IMR-90 (cell line): ENCODE data around the gene FAM3D. TPM values are rescaled to one million over a fixed set of nuclear protein-coding genes. Genes with fewer than 3 reads are reported as not detected.

Experiments
- ATAC-seq: fragments of 200-7000 bp; cut with Tn5 transposase; 2 replicates; pipeline ENCODE4 v1.9.1; 2020; ENCODE audit warnings: low read depth, mild to moderate bottlenecking, moderate library complexity
- BruUV-seq: library from RNA; stranded (reverse); fragments of 400-500 nt; replicated peaks from 2 replicates; lab custom pipeline; 2021; lab: Mats Ljungman, UMichigan
- CTCF ChIA-PET: fragments of 300-600 bp; formaldehyde crosslinking; extraction: SDS; loops from one replicate; lab custom pipeline; 2021; ENCODE audit warnings: antibody characterized with exemption; lab: Yijun Ruan, JAX
- POLR2A ChIA-PET: fragments of 300-600 bp; sonication (Branson Sonifier 250); formaldehyde crosslinking; loops from one replicate; lab custom pipeline; 2022; ENCODE audit warnings: antibody characterized with exemption; ENCODE audit not compliant: unreplicated experiment; lab: Charles Lee
- DNase-seq: peaks from one replicate; pipeline ENCODE4 v3.0.0; 2013
- H2AFZ ChIP-seq: replicated peaks from 2 replicates; pipeline ENCODE3; 2013; ENCODE audit warnings: low read length, mild to moderate bottlenecking; ENCODE audit not compliant: poor library complexity
- H2AK5ac ChIP-seq: 2 replicates; pipeline ENCODE4 v1.6.1; 2013; ENCODE audit warnings: low read depth, low read length, inconsistent platforms
- H2AK9ac ChIP-seq: replicated peaks from 2 replicates; pipeline ENCODE3; 2013; ENCODE audit warnings: mild to moderate bottlenecking, low read depth, low read length, moderate library complexity; ENCODE audit not compliant: poor library complexity
- H2BK120ac ChIP-seq: 2 replicates; pipeline ENCODE4 v1.6.1; 2013; ENCODE audit warnings: low read depth, low read length, inconsistent platforms
- H2BK15ac ChIP-seq: 3 replicates; pipeline ENCODE4 v1.6.1; 2013; ENCODE audit warnings: low read depth, low read length, inconsistent platforms
- H2BK20ac ChIP-seq: 2 replicates; pipeline ENCODE4 v1.6.1; 2013; ENCODE audit warnings: low read depth, mild to moderate bottlenecking, inconsistent platforms, low read length, moderate library complexity
- H2BK5ac ChIP-seq: 2 replicates; pipeline ENCODE4 v1.6.1; 2013; ENCODE audit warnings: mild to moderate bottlenecking, low read depth, low read length, inconsistent platforms; ENCODE audit not compliant: poor library complexity, severe bottlenecking
- H3K14ac ChIP-seq: replicated peaks from 2 replicates; pipeline ENCODE4 v1.6.1; 2013; ENCODE audit warnings: low read depth, low read length, inconsistent platforms
- H3K18ac ChIP-seq: 2 replicates; pipeline ENCODE4 v1.6.1; 2013; ENCODE audit warnings: low read depth, low read length, control low read depth
- H3K23ac ChIP-seq: 2 replicates; pipeline ENCODE4 v1.6.1; 2013; ENCODE audit warnings: low read depth, low read length, inconsistent platforms
- H3K27ac ChIP-seq: 2 replicates; pipeline ENCODE4 v1.5.1; 2013; ENCODE audit warnings: mild to moderate bottlenecking, control low read depth, low read length; ENCODE audit not compliant: insufficient read depth
- H3K27me3 ChIP-seq: 2 replicates; pipeline ENCODE4 v1.6.1; 2013; ENCODE audit warnings: low read length; ENCODE audit not compliant: control insufficient read depth, insufficient read depth
- H3K36me3 ChIP-seq: 2 replicates; pipeline ENCODE4 v1.6.1; 2013; ENCODE audit warnings: low read length, mixed read lengths; ENCODE audit not compliant: control insufficient read depth, insufficient read depth
- H3K4ac ChIP-seq: 2 replicates; pipeline ENCODE4 v1.6.1; 2013; ENCODE audit warnings: low read depth, low read length, inconsistent platforms
- H3K4me1 ChIP-seq: 2 replicates; pipeline ENCODE4 v1.6.1; 2013; ENCODE audit warnings: low read length, mixed read lengths; ENCODE audit not compliant: control insufficient read depth, insufficient read depth
- H3K4me2 ChIP-seq: 2 replicates; pipeline ENCODE4 v1.6.1; 2013; ENCODE audit warnings: low read depth, mild to moderate bottlenecking, control low read depth, low read length, moderate library complexity
- H3K4me3 ChIP-seq: 2 replicates; pipeline ENCODE4 v1.5.1; 2013; ENCODE audit warnings: low read depth, mild to moderate bottlenecking, control low read depth, low read length, moderate library complexity; ENCODE audit not compliant: insufficient read depth
- H3K56ac ChIP-seq: 2 replicates; pipeline ENCODE4 v1.6.1; 2013; ENCODE audit warnings: low read length, inconsistent platforms; ENCODE audit not compliant: insufficient read depth; ENCODE audit errors: extremely low read depth
- H3K79me1 ChIP-seq, 2 experiments: 2 replicates each; pipeline ENCODE4 v1.6.1; 2013; ENCODE audit warnings: low read length in 2 of 2, inconsistent platforms in 1 of 2, low read depth in 1 of 2
- H3K9ac ChIP-seq: 2 replicates; pipeline ENCODE4 v1.6.1; 2013; ENCODE audit warnings: low read depth, low read length, control low read depth
- H3K9me1 ChIP-seq: 2 replicates; pipeline ENCODE4 v1.6.1; 2013; ENCODE audit warnings: low read length, inconsistent platforms; ENCODE audit not compliant: insufficient read depth
- H3K9me3 ChIP-seq: 2 replicates; pipeline ENCODE4 v1.6.1; 2013; ENCODE audit warnings: low read length; ENCODE audit not compliant: control insufficient read depth, insufficient read depth
- H4K20me1 ChIP-seq: 2 replicates; pipeline ENCODE4 v1.6.1; 2013; ENCODE audit warnings: low read length, inconsistent platforms; ENCODE audit not compliant: insufficient read depth
- H4K5ac ChIP-seq: 2 replicates; pipeline ENCODE4 v1.6.1; 2013; ENCODE audit warnings: mild to moderate bottlenecking, low read depth, low read length, control low read depth
- H4K8ac ChIP-seq, 2 experiments: 2 replicates each; pipeline ENCODE4 v1.6.1; 2013; ENCODE audit warnings: low read depth in 2 of 2, low read length in 2 of 2, control low read depth in 1 of 2, inconsistent platforms in 1 of 2
- H4K91ac ChIP-seq: 2 replicates; pipeline ENCODE4 v1.6.1; 2013; ENCODE audit warnings: low read depth, low read length, inconsistent platforms; ENCODE audit not compliant: insufficient read depth
- ELK1 ChIP-seq: fragments of 150-350 bp; IDR thresholded peaks from 2 replicates; pipeline ENCODE4 v1.6.1; 2016; ENCODE audit warnings: low read depth, mild to moderate bottlenecking, low read length, moderate library complexity, borderline replicate concordance
- MAFK ChIP-seq: IDR thresholded peaks from 2 replicates; pipeline ENCODE4 v1.6.1; 2012; ENCODE audit warnings: low read depth, low read length, improper control_type of control experiment
- POLR2A ChIP-seq: IDR thresholded peaks from 2 replicates; pipeline ENCODE4 v1.6.1; 2012; ENCODE audit warnings: mild to moderate bottlenecking, low read depth, low read length
- USF2 ChIP-seq: fragments of 150-350 bp; IDR thresholded peaks from 2 replicates; pipeline ENCODE4 v1.6.1; 2017; ENCODE audit warnings: mild to moderate bottlenecking, antibody characterized with exemption, low read length, low read depth
- WGBS, 2 experiments: methylation state at CpG; one replicate each; pipeline versions ENCODE4 v1.1.5 to v1.1.7; 2013; ENCODE audit warnings: missing lambda C conversion rate in 2 of 2; ENCODE audit not compliant: insufficient read length in 1 of 2; ENCODE audit errors: extremely low coverage in 2 of 2; 5-methylcytosine and 5-hydroxymethylcytosine counted together
- dilution Hi-C: fragments of 300-500 bp; cut with HindIII; formaldehyde crosslinking; loops from one replicate; pipeline ENCODE4 v1.14.3; 2018; ENCODE audit warnings: low sequenced_read_pairs; ENCODE audit not compliant: unreplicated experiment
- in situ Hi-C: fragments of 300-500 bp; cut with MboI; formaldehyde crosslinking; loops from 3 replicates; pipeline ENCODE4 v1.14.3; 2019; ENCODE audit warnings: low sequenced_read_pairs, inconsistent platforms, mixed read lengths
- intact Hi-C: fragments of 100-400 bp; cut with micrococcal nuclease; formaldehyde crosslinking; loops from 2 replicates; pipeline ENCODE4 v1.10.0; 2022
- polyA plus RNA-seq, 3 experiments: library from polyadenylated mRNA; depleted of rRNA; stranded (reverse); fragments of >200 nt; gene quantifications; 2 replicates each; pipeline ENCODE4 v1.2.3, GENCODE V29; 2012; ENCODE audit warnings: low replicate concordance in 1 of 3
- total RNA-seq: library from RNA; depleted of rRNA; stranded (reverse); fragments of >200 nt; gene quantifications from 2 replicates; pipeline ENCODE4 v1.2.3, GENCODE V29; 2012

The FAM3D gene
- total and polyA plus RNA-seq, 2 of the 4 experiments (the other 2 are of a cell fraction): not detected

- TF ChIP-seq USF2: no peak
Observed at GRCh38 chr3:58640700-58641372, 25.7 kb downstream of the FAM3D start (continued).

GRCh38 chr3:58639842-58640241 is 26.7 kb downstream of the FAM3D start:
- POLR2A ChIA-PET: no interaction called here
- Histone ChIP-seq H3K18ac (no peak overlapping the region), H4K91ac (peak overlapping the region; percentile 54; the same call in 1 of the 2 replicates), H3K79me1 (no peaks in the 10 kb centered on the region), H3K56ac (no peak overlapping the region), H2AK9ac (no peak overlapping the region), H3K14ac (no peak overlapping the region), H2BK120ac (peak overlapping the region; percentile 32), H3K23ac (no peak overlapping the region), H3K4me3 (no peak overlapping the region), H2AK5ac (peak overlapping the region; percentile 83; the same call in 1 of the 2 replicates), H3K4me2 (no peak overlapping the region), H3K4ac (peak overlapping the region; percentile 66; the same call in 1 of the 2 replicates), H3K27ac (no peak overlapping the region), H2BK15ac (peak overlapping the region; percentile 80; the same call in 1 of the 3 replicates), H3K9me3 (no peaks in the 10 kb centered on the region), H3K9ac (no peak overlapping the region), H3K36me3 (no peaks in the 10 kb centered on the region), H2BK5ac (no peak overlapping the region), H3K4me1 (peaks cover 7% of the 10 kb centered on the region; the same call in 1 of the 2 replicates), H3K9me1 (no peaks in the 10 kb centered on the region; the same call in 1 of the 2 replicates), H2AFZ (no peak overlapping the region), H2BK20ac (peak overlapping the region; percentile 79; the same call in 1 of the 2 replicates), H3K27me3 (no peaks in the 10 kb centered on the region), H4K20me1 (no peaks in the 10 kb centered on the region), H4K5ac (no peak overlapping the region), H4K8ac (no peak overlapping the region)
- intact Hi-C loops (loop anchor here (1.0 to 10.0 kb wide), 4 partner anchors 352 to 935 kb away; no protein-coding TSS in a partner anchor), in situ Hi-C loops (loop anchor here (10.0 to 25.0 kb wide), 3 partner anchors 415 to 1172 kb away; partner anchors contain the start of gene CFAP20DC), dilution Hi-C loops (no loop called here)
- DNase-seq (no peak), ATAC-seq (no peak)
- no peak for TF ChIP-seq ELK1
- no peak for TF ChIP-seq MAFK
- TF ChIP-seq POLR2A: no peak
- CTCF ChIA-PET: interaction anchor here (0.9 to 2.4 kb wide), 8 partner anchors 10 to 413 kb away, joined by 3 to 14 read pairs (median 4); no protein-coding TSS in a partner anchor
- BruUV-seq: no TSS peak
- WGBS, 2 experiments: 82% methylated on average over 4 of the region's 10 CpGs; no CpG with 5 or more reads in 1 of the 2 experiments
